Mesenchymal stem cell (in vitro differentiated cells and primary cell): ENCODE measurements around the gene ELFN1.
A peak's percentile ranks its signal among the peaks of the same experiment; 100 is the strongest.

Experiments used
- DNase-seq: peaks from one replicate; pipeline ENCODE4 v3.0.0-alpha.2; 2013
- H2AFZ ChIP-seq: one replicate; pipeline ENCODE4 v1.6.1; 2013; ENCODE audit warnings: low read depth, mild to moderate bottlenecking, control low read depth, inconsistent platforms, low read length, moderate library complexity
- H2AK5ac ChIP-seq: 2 replicates; pipeline ENCODE4 v1.6.1; 2013; ENCODE audit warnings: low read length, moderate library complexity, mild to moderate bottlenecking, inconsistent platforms; ENCODE audit not compliant: severe bottlenecking
- H2BK120ac ChIP-seq: one replicate; pipeline ENCODE4 v1.6.1; 2013; ENCODE audit warnings: low read depth, mild to moderate bottlenecking, inconsistent platforms, low read length, moderate library complexity
- H2BK12ac ChIP-seq, 2 experiments: one replicate each; pipeline ENCODE4 v1.6.1; 2013; ENCODE audit warnings: inconsistent platforms in 2 of 2, low read length in 2 of 2, mild to moderate bottlenecking in 2 of 2, moderate library complexity in 2 of 2, control low read depth in 1 of 2
- H2BK15ac ChIP-seq: one replicate; pipeline ENCODE4 v1.6.1; 2013; ENCODE audit warnings: mild to moderate bottlenecking, low read depth, inconsistent platforms; ENCODE audit not compliant: poor library complexity, severe bottlenecking
- H2BK5ac ChIP-seq: 2 replicates; pipeline ENCODE4 v1.6.1; 2013; ENCODE audit warnings: low read depth, mild to moderate bottlenecking, low read length, control low read depth, inconsistent platforms; ENCODE audit not compliant: poor library complexity, severe bottlenecking
- H3K14ac ChIP-seq, 2 experiments: one replicate each; pipeline ENCODE4 v1.6.1; 2013; ENCODE audit warnings: inconsistent platforms in 2 of 2, low read length in 2 of 2, control low read depth in 1 of 2, mild to moderate bottlenecking in 1 of 2, moderate library complexity in 1 of 2
- H3K18ac ChIP-seq, 2 experiments: one replicate each; pipeline ENCODE4 v1.6.1; 2013; ENCODE audit warnings: inconsistent platforms in 2 of 2, low read length in 2 of 2, control low read depth in 1 of 2, low read depth in 1 of 2, mild to moderate bottlenecking in 1 of 2
- H3K23ac ChIP-seq, 2 experiments: one replicate each; pipeline ENCODE4 v1.6.1; 2013; ENCODE audit warnings: inconsistent platforms in 2 of 2, low read length in 2 of 2, mild to moderate bottlenecking in 2 of 2, moderate library complexity in 2 of 2, control low read depth in 1 of 2
- H3K27ac ChIP-seq: 2 replicates; pipeline ENCODE4 v1.5.1; 2013; ENCODE audit warnings: mild to moderate bottlenecking, moderate library complexity, low read length, control low read depth, inconsistent platforms; ENCODE audit not compliant: poor library complexity, severe bottlenecking
- H3K27me3 ChIP-seq, 2 experiments: 2 replicates each; pipeline versions ENCODE4 v1.6.1 to v1.7.0; 2013; ENCODE audit warnings: low read length in 2 of 2, mild to moderate bottlenecking in 2 of 2, moderate library complexity in 2 of 2, control low read depth in 1 of 2, inconsistent platforms in 1 of 2; ENCODE audit not compliant: control insufficient read depth in 1 of 2, insufficient read depth in 1 of 2
- H3K36me3 ChIP-seq, 2 experiments: 2 replicates each; pipeline versions ENCODE4 v1.6.1 to v1.7.0; 2013; ENCODE audit warnings: low read length in 2 of 2, control low read depth in 1 of 2, inconsistent platforms in 1 of 2, low read depth in 1 of 2, mild to moderate bottlenecking in 1 of 2; ENCODE audit not compliant: insufficient read depth in 2 of 2, control insufficient read depth in 1 of 2
- H3K4ac ChIP-seq, 2 experiments: one replicate each; pipeline ENCODE4 v1.6.1; 2013; ENCODE audit warnings: inconsistent platforms in 2 of 2, low read length in 2 of 2, mild to moderate bottlenecking in 2 of 2, moderate library complexity in 2 of 2, control low read depth in 1 of 2, low read depth in 1 of 2
- H3K4me1 ChIP-seq: 2 replicates; pipeline ENCODE4 v1.6.1; 2013; ENCODE audit warnings: low read depth, low read length, control low read depth; ENCODE audit not compliant: control insufficient read depth, insufficient read depth
- H3K4me2 ChIP-seq: 2 replicates; pipeline ENCODE4 v1.6.1; 2013; ENCODE audit warnings: low read length, mild to moderate bottlenecking, inconsistent platforms; ENCODE audit not compliant: poor library complexity, severe bottlenecking
- H3K4me3 ChIP-seq, 2 experiments: 2 replicates each; pipeline versions ENCODE4 v1.5.1 to v1.7.0; 2013; ENCODE audit warnings: low read length in 2 of 2, mild to moderate bottlenecking in 2 of 2, control low read depth in 1 of 2, low read depth in 1 of 2; ENCODE audit not compliant: insufficient read depth in 1 of 2
- H3K79me1 ChIP-seq: replicated peaks from 2 replicates; pipeline ENCODE4 v1.6.1; 2013; ENCODE audit warnings: mild to moderate bottlenecking, control low read depth, low read length, inconsistent platforms; ENCODE audit not compliant: poor library complexity, severe bottlenecking
- H3K9ac ChIP-seq: 2 replicates; pipeline ENCODE4 v1.7.0; 2013; ENCODE audit warnings: mild to moderate bottlenecking, low read length, moderate library complexity
- H3K9me3 ChIP-seq: 2 replicates; pipeline ENCODE4 v1.7.0; 2013; ENCODE audit warnings: mild to moderate bottlenecking, low read length; ENCODE audit not compliant: control insufficient read depth
- H4K8ac ChIP-seq: one replicate; pipeline ENCODE4 v1.6.1; 2013; ENCODE audit warnings: inconsistent platforms, mild to moderate bottlenecking, low read length, moderate library complexity
- H4K91ac ChIP-seq: one replicate; pipeline ENCODE4 v1.6.1; 2013; ENCODE audit warnings: mild to moderate bottlenecking, low read length, inconsistent platforms
- WGBS: methylation state at CpG from one replicate; pipeline ENCODE4 v1.1.7; 2013; ENCODE audit warnings: mixed read lengths; 5-methylcytosine and 5-hydroxymethylcytosine counted together

ELFN1 gene

DNA sequence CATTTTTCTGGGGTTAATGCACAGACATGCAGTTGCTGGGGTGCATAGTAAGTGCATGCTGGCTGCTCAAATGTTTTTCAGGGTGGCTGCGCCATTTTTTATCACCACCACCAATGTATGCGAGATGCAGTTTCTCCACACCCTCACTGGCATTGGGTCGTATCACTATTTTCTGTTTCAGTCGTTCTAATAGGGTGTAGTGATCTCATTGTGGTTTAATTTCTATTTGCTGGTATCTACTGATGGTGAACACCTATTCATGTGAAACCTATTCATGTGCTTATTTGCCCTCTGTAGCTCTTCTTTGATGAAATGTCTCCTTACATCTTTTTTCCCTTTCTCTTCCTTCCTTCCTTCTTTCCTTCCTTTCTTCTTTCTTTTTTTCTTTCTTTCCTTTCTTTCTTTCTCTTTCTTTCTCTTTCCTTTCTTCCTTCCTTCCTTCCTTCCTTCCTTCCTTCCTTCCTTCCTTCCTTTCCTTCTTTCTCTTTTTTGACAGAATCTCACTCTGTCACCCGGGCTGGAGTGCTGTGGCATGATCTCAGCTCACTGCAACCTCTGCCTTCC is 84.3 kb downstream of the ELFN1 start:
- H2AFZ ChIP-seq = no peak overlapping the region
- no peak for DNase-seq
- no peak overlapping the region for H3K23ac ChIP-seq
- H3K9me3 ChIP-seq = no peaks in the 10 kb centered on the region
- H2AK5ac ChIP-seq = no peak overlapping the region
- no peak overlapping the region for H4K8ac ChIP-seq
- H3K36me3 ChIP-seq = no peaks in the 10 kb centered on the region
- H3K4ac ChIP-seq = no peak overlapping the region
- no peak overlapping the region for H2BK5ac ChIP-seq
- no peak overlapping the region for H3K14ac ChIP-seq
- H3K4me2 ChIP-seq = no peak overlapping the region
- H3K4me3 ChIP-seq = no peak overlapping the region
- WGBS = 84% methylated on average over 4 of the region's 5 CpGs
- no peak overlapping the region for H4K91ac ChIP-seq
- H3K27me3 ChIP-seq = peaks cover 49 to 78% of the 10 kb centered on the region in 2 experiments
- no peak overlapping the region for H3K18ac ChIP-seq
- H3K79me1 ChIP-seq = no peaks in the 10 kb centered on the region
- no peak overlapping the region for H3K9ac ChIP-seq
- peaks cover 4% of the 10 kb centered on the region for H3K4me1 ChIP-seq
- no peak overlapping the region for H2BK12ac ChIP-seq
- H2BK120ac ChIP-seq = no peak overlapping the region
- no peak overlapping the region for H3K27ac ChIP-seq
- no peak overlapping the region for H2BK15ac ChIP-seq

DNA sequence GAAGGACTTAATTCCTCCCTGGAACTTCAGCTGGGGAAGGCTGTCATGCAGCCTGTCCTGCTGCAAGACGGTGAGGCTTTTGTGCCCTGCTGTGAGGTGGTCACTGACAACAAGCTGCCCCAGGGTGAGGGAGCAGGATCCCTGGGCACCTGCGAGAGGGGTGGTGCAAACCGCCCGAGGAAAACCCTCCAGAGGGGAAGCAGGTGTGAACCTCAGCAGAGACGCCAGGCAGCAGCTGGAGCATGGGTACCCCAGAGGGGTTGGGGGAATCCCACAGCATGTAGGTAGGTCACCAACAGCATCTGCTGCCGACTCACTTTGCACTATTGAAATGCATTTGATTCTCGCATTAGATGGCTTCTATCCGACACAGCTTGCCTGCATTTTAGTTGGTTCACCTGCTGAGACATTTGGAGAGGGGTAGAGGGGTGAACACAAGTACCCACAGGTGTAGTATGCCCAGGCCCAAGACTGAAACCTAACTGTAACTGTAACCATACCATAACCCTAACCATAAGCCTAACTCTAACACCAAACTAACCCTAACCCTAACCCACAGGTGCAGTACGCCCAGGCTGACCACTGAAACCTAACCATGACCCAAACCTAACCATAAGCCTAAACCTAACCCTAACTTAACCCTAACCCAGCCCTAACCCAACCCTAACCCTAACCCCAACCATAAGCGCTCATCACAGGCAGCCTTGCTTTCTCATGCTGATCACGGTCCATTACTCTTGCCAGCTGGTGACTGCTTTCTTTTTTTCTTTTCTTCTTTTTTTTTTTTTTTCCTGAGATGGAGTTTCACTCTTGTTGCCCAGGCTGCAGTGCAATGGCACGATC is 85.9 kb downstream of the ELFN1 start:
- Histone ChIP-seq H3K9ac (no peak overlapping the region), H3K4me1 (peaks cover 4% of the 10 kb centered on the region), H3K4ac (no peak overlapping the region), H3K27me3 (peaks cover 34 to 69% of the 10 kb centered on the region in 2 experiments), H3K4me2 (no peak overlapping the region), H2BK15ac (no peak overlapping the region), H3K79me1 (no peaks in the 10 kb centered on the region), H2BK5ac (no peak overlapping the region), H4K91ac (no peak overlapping the region), H3K4me3 (no peak overlapping the region), H3K27ac (no peak overlapping the region), H3K23ac (no peak overlapping the region), H3K9me3 (no peaks in the 10 kb centered on the region), H3K18ac (no peak overlapping the region), H4K8ac (no peak overlapping the region), H2BK120ac (no peak overlapping the region), H3K36me3 (no peaks in the 10 kb centered on the region), H3K14ac (no peak overlapping the region), H2AFZ (no peak overlapping the region), H2BK12ac (no peak overlapping the region), H2AK5ac (no peak overlapping the region)
- no peak for DNase-seq
- WGBS = 67% methylated on average over 11 of the region's 12 CpGs

DNA sequence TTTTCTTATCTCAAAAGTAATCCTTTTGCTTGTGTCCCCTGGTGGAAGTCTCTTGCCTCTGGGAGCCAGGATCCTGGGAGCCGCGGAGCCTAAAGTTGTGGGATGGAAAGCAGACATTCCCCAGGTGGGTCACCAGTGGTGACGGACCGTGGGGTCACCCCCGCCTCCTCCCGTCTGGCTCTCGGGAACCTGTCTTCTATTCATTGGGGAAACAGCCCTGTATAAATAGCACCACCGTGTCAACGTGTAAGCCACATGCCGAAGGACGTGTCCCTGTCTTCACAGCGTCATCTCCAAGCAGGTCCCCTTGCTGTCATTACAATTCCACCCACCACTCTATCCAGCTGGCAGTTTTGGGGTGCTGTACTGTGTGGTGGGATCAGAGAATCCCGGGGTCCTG is 87.5 kb downstream of the ELFN1 start:
- H3K4me3 ChIP-seq = no peak overlapping the region
- H3K9ac ChIP-seq = no peak overlapping the region
- no peak overlapping the region for H2BK120ac ChIP-seq
- no peaks in the 10 kb centered on the region for H3K36me3 ChIP-seq
- H3K18ac ChIP-seq = no peak overlapping the region
- peaks cover 6% of the 10 kb centered on the region for H3K4me1 ChIP-seq
- H3K27me3 ChIP-seq = peaks cover 29 to 64% of the 10 kb centered on the region in 2 experiments
- WGBS = 87% methylated on average over 11 of the region's 13 CpGs
- H2BK12ac ChIP-seq = no peak overlapping the region
- no peak overlapping the region for H2AK5ac ChIP-seq
- no peak overlapping the region for H2AFZ ChIP-seq
- no peaks in the 10 kb centered on the region for H3K9me3 ChIP-seq
- H3K14ac ChIP-seq = no peak overlapping the region
- no peak overlapping the region for H4K91ac ChIP-seq
- H3K4ac ChIP-seq = no peak overlapping the region
- no peaks in the 10 kb centered on the region for H3K79me1 ChIP-seq
- no peak overlapping the region for H2BK5ac ChIP-seq
- no peak overlapping the region for H3K23ac ChIP-seq
- no peak overlapping the region for H2BK15ac ChIP-seq
- DNase-seq = no peak
- H3K27ac ChIP-seq = no peak overlapping the region
- no peak overlapping the region for H3K4me2 ChIP-seq
- no peak overlapping the region for H4K8ac ChIP-seq

DNA sequence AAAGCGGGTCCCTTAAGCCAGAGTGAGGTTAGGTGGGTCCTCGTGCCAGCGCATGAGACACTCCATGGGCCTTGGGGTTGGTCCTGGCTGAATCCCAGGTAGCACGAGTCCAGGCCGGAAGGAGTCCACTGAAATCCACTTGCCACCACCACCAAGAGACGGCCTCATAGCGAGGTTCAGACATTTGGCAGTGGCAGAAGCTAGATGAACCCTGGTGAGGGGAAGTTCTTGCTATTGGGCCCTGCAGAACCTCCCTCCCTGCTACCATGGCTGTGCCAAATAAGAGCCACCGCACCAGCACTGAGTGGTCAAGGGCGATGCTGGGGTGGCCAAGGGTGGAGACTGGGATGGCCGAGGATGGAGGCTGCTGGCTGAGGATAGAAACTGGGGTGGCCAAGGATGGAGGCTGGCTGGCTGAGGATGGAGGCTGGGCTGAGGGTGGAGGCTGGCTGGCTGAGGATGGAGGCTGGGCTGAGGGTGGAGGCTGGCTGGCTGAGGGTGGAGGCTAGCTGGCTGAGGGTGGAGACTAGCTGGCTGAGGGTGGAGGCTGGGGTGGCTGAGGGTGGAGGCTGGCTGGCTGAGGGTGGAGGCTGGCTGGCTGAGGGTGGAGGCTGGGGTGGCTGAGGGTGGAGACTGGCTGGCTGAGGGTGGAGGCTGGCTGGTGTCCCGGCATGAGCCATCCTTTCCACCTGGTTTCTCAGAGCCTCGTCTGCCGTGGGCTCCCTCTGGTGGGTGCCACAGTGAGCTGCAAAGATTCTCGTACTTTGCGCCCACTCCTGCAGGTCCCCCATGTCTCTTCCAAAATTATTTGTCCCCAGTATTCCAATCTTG is 88.2 kb downstream of the ELFN1 start:
- no peak overlapping the region for H2BK120ac ChIP-seq
- H3K23ac ChIP-seq = no peak overlapping the region
- H3K4me3 ChIP-seq = no peak overlapping the region
- H3K9me3 ChIP-seq = no peaks in the 10 kb centered on the region
- H3K4ac ChIP-seq = no peak overlapping the region
- H3K79me1 ChIP-seq = no peaks in the 10 kb centered on the region
- no peak overlapping the region for H2BK15ac ChIP-seq
- H3K27me3 ChIP-seq = peaks cover 29 to 57% of the 10 kb centered on the region in 2 experiments
- no peak overlapping the region for H2AK5ac ChIP-seq
- H2BK12ac ChIP-seq = no peak overlapping the region
- 76% methylated on average over 13 of the region's 15 CpGs for WGBS
- DNase-seq = peak; percentile 4
- no peak overlapping the region for H3K9ac ChIP-seq
- no peak overlapping the region for H3K27ac ChIP-seq
- H3K18ac ChIP-seq = no peak overlapping the region
- no peak overlapping the region for H3K14ac ChIP-seq
- H3K36me3 ChIP-seq = no peaks in the 10 kb centered on the region
- H4K8ac ChIP-seq = no peak overlapping the region
- H4K91ac ChIP-seq = no peak overlapping the region
- H3K4me2 ChIP-seq = no peak overlapping the region
- H2AFZ ChIP-seq = no peak overlapping the region
- H2BK5ac ChIP-seq = no peak overlapping the region
- peaks cover 6% of the 10 kb centered on the region for H3K4me1 ChIP-seq
